Measurements from ENCODE around the gene TPM1. TPM values are rescaled to one million over a fixed set of nuclear protein-coding genes. Genes with fewer than 3 reads are reported as not detected.

The TPM1 gene
- total RNA-seq, 1 experiment from 2014 or later = 22.5 TPM

- no peak overlapping the region for H3K9ac ChIP-seq (ENCODE audit: low read length)
- intact Hi-C loops (cut with micrococcal nuclease) = no loop called here
- H3K79me2 ChIP-seq (ENCODE audit: insufficient read depth, low read length) = no peaks in the 10 kb centered on the region
- ChIA-PET RAD21 (ENCODE audit: low non-redundant PET in 1 of 2, low total read pairs in 2 of 2, uncharacterized antibody in 2 of 2, unreplicated experiment in 2 of 2) (no interaction called here), CTCF (interaction anchor here (1.4 to 1.9 kb wide), 2 partner anchors 10 to 13 kb away, joined by 3 to 7 read pairs; no protein-coding TSS in a partner anchor), POLR2A (no interaction called here)
- no peak overlapping the region for H3K4me2 ChIP-seq (ENCODE audit: low read length)
- H3K27me3 ChIP-seq (ENCODE audit: insufficient read depth, low read length) = no peaks in the 10 kb centered on the region
- TF ChIP-seq EZH2phosphoT487 (IDR thresholded peaks at IDR 0.05; ENCODE audit: borderline replicate concordance) (no peak), POLR2AphosphoS5 (IDR thresholded peaks at IDR 0.05; ENCODE audit: low read depth, low read length) (no peak), ZNF274 (IDR thresholded peaks at IDR 0.05; ENCODE audit: low read depth, low read length) (no peak), ATF3 (IDR thresholded peaks at IDR 0.05) (no peak), FOSL1 (IDR thresholded peaks at IDR 0.05; ENCODE audit: low read depth) (no peak), SRF (IDR thresholded peaks at IDR 0.05; ENCODE audit: low read depth) (no peak), REST (IDR thresholded peaks at IDR 0.05; ENCODE audit: low read depth) (no peak), ELF1 (IDR thresholded peaks at IDR 0.05; ENCODE audit: borderline replicate concordance, low read depth) (no peak)
- TF ChIP-seq, protein P1, sequence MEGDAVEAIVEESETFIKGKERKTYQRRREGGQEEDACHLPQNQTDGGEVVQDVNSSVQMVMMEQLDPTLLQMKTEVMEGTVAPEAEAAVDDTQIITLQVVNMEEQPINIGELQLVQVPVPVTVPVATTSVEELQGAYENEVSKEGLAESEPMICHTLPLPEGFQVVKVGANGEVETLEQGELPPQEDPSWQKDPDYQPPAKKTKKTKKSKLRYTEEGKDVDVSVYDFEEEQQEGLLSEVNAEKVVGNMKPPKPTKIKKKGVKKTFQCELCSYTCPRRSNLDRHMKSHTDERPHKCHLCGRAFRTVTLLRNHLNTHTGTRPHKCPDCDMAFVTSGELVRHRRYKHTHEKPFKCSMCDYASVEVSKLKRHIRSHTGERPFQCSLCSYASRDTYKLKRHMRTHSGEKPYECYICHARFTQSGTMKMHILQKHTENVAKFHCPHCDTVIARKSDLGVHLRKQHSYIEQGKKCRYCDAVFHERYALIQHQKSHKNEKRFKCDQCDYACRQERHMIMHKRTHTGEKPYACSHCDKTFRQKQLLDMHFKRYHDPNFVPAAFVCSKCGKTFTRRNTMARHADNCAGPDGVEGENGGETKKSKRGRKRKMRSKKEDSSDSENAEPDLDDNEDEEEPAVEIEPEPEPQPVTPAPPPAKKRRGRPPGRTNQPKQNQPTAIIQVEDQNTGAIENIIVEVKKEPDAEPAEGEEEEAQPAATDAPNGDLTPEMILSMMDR (IDR thresholded peaks at IDR 0.05 in 2 of 3, conservative IDR thresholded peaks at IDR 0.05 in 1 of 3; ENCODE audit: borderline replicate concordance in 1 of 3, insufficient read depth in 1 of 3, low read depth in 2 of 3, low read length in 2 of 3) = no peak
- TF ChIP-seq, protein P2, sequence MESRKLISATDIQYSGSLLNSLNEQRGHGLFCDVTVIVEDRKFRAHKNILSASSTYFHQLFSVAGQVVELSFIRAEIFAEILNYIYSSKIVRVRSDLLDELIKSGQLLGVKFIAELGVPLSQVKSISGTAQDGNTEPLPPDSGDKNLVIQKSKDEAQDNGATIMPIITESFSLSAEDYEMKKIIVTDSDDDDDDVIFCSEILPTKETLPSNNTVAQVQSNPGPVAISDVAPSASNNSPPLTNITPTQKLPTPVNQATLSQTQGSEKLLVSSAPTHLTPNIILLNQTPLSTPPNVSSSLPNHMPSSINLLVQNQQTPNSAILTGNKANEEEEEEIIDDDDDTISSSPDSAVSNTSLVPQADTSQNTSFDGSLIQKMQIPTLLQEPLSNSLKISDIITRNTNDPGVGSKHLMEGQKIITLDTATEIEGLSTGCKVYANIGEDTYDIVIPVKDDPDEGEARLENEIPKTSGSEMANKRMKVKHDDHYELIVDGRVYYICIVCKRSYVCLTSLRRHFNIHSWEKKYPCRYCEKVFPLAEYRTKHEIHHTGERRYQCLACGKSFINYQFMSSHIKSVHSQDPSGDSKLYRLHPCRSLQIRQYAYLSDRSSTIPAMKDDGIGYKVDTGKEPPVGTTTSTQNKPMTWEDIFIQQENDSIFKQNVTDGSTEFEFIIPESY (IDR thresholded peaks at IDR 0.05; ENCODE audit: extremely low read depth, insufficient replicate concordance, low read length) = no peak
- no peak overlapping the region for H2AFZ ChIP-seq (ENCODE audit: low read depth, low read length, poor library complexity, severe bottlenecking)
- no peaks in the 10 kb centered on the region for H4K20me1 ChIP-seq (ENCODE audit: insufficient read depth)
- no peaks in the 10 kb centered on the region for H3K9me2 ChIP-seq (ENCODE audit: insufficient read depth)
- no peaks in the 10 kb centered on the region for H3K36me3 ChIP-seq (ENCODE audit: control insufficient read depth in 1 of 2, insufficient read depth in 2 of 2, low read length in 2 of 2)
- ATAC-seq (no peak), DNase-seq (ENCODE audit: low read depth, low spot score) (no peak)
- no peak overlapping the region for H3K4me3 ChIP-seq (replicated peaks in 1 of 2; ENCODE audit: low read depth in 1 of 2, low read length in 2 of 2)
- no peaks in the 10 kb centered on the region for H3K4me1 ChIP-seq (ENCODE audit: control insufficient read depth in 1 of 2, insufficient read depth in 2 of 2, low read length in 2 of 2)
- H3K27ac ChIP-seq (ENCODE audit: low read depth, low read length) = no peak overlapping the region
- H3K9me3 ChIP-seq (ENCODE audit: control insufficient read depth in 1 of 2, insufficient read depth in 1 of 2, low read depth in 1 of 2, low read length in 2 of 2) = no peaks in the 10 kb centered on the region
- BruUV-seq (replicated peaks) = no TSS peak
Observed at GRCh38 chr15:63035253-63035652, 7.3 kb upstream of the TPM1 start.

Measured in HCT116 (cell line).